GM12864 (cell line): ENCODE data around the gene SH3RF2.
"Not testable (repeated sequence)": the region's sequence is repeated elsewhere in the genome, so short reads cannot be mapped to it uniquely, and the experiment has no call there.

Source experiments
- DNase-seq: peaks from one replicate; pipeline ENCODE4 v3.0.0-alpha.2; 2011; ENCODE audit warnings: low read depth
- H3K4me3 ChIP-seq: 2 replicates; pipeline ENCODE4 v1.5.1; 2011; ENCODE audit warnings: mild to moderate bottlenecking, low read depth, low read length, control low read depth
- CTCF ChIP-seq: IDR thresholded peaks from 2 replicates; pipeline ENCODE4 v1.5.1; 2011; ENCODE audit warnings: low read depth, mild to moderate bottlenecking, moderate library complexity, low read length, control low read depth, inconsistent platforms; ENCODE audit errors: missing control alignments

Gene SH3RF2

GRCh38 chr5:145936401-145937131 is at the start of gene SH3RF2:
Gene SH3RF2, plus strand, starts transcription at chr5:145936578. Its CDS starts 1,351 bp downstream, at chr5:145937929.
- H3K4me3 ChIP-seq, result no peak within 1 kb of the TSS

GRCh38 chr5:145887217-145887616 is 49.2 kb upstream of the SH3RF2 start:
- H3K4me3 ChIP-seq, result no peak overlapping the region
- TF ChIP-seq CTCF, result no peak
- no peak for DNase-seq

More at GRCh38 chr5:145936401-145937131, at the start of gene SH3RF2:
- DNase-seq, result no peak
- no peak for TF ChIP-seq CTCF

- peak; percentile 63 for TF ChIP-seq CTCF
- H3K4me3 ChIP-seq, result no peak overlapping the region
- DNase-seq, result no peak
Measured at GRCh38 chr5:145887976-145888574, 48.3 kb upstream of the SH3RF2 start.

GRCh38 chr5:145889611-145890010 is 46.8 kb upstream of the SH3RF2 start:
- no peak overlapping the region for H3K4me3 ChIP-seq
- TF ChIP-seq CTCF, result no peak
- no peak for DNase-seq

GRCh38 chr5:145891378-145891777 is 45.0 kb upstream of the SH3RF2 start:
- DNase-seq, H3K4me3 ChIP-seq: not testable (repeated sequence)

- no peak for DNase-seq
- no peak for TF ChIP-seq CTCF
- no peak overlapping the region for H3K4me3 ChIP-seq
Measured at GRCh38 chr5:145898171-145898570, 38.2 kb upstream of the SH3RF2 start.

- TF ChIP-seq CTCF, result no peak
- H3K4me3 ChIP-seq, result no peak overlapping the region
- no peak for DNase-seq
Measured at GRCh38 chr5:145902421-145902820, 34.0 kb upstream of the SH3RF2 start.
